GM21717 (cell line): ENCODE data around the gene C1QTNF6.

ENCODE experiments used
- ATAC-seq: cut with Tn5 transposase; IDR thresholded peaks from one replicate; pipeline ENCODE4 v1.9.1; 2021; ENCODE audit warnings: mild to moderate bottlenecking, moderate library complexity; ENCODE audit not compliant: unreplicated experiment

The C1QTNF6 gene

GRCh38 chr22:37193629-37194191, 5.7 kb upstream of the C1QTNF6 start:
- no peak for ATAC-seq

- no peak for ATAC-seq
These were observed 4.7 kb upstream of the C1QTNF6 start for GRCh38 chr22:37192741-37193140.

- no peak for ATAC-seq
These were observed 4.2 kb upstream of the C1QTNF6 start for GRCh38 chr22:37192204-37192603.

- ATAC-seq: no peak
These were observed 2.3 kb upstream of the C1QTNF6 start for GRCh38 chr22:37190262-37190780.

- ATAC-seq: no peak
These were observed 937 bp upstream of the C1QTNF6 start for GRCh38 chr22:37188901-37189466.

- ATAC-seq: no peak
These were observed 526 bp downstream of the C1QTNF6 start for GRCh38 chr22:37187552-37187890.

GRCh38 chr22:37186997-37187522, 987 bp downstream of the C1QTNF6 start:
- ATAC-seq: no peak

GRCh38 chr22:37186228-37186996, 1.6 kb downstream of the C1QTNF6 start:
- ATAC-seq: no peak

- no peak for ATAC-seq
These were observed 2.3 kb downstream of the C1QTNF6 start for GRCh38 chr22:37185646-37186227.

- ATAC-seq: no peak
These were observed 3.1 kb downstream of the C1QTNF6 start for GRCh38 chr22:37184816-37185541.

- ATAC-seq: no peak
These were observed 3.7 kb downstream of the C1QTNF6 start for GRCh38 chr22:37184380-37184755.

GRCh38 chr22:37183432-37184379, 4.3 kb downstream of the C1QTNF6 start:
- ATAC-seq: no peak

- ATAC-seq: no peak
These were observed 5.2 kb downstream of the C1QTNF6 start for GRCh38 chr22:37182949-37183245.

- no peak for ATAC-seq
These were observed 5.7 kb downstream of the C1QTNF6 start for GRCh38 chr22:37182101-37182948.

- ATAC-seq: no peak
These were observed 6.4 kb downstream of the C1QTNF6 start for GRCh38 chr22:37181681-37182080.

GRCh38 chr22:37180531-37181231, 7.4 kb downstream of the C1QTNF6 start:
- ATAC-seq: no peak

- no peak for ATAC-seq
These were observed 8.2 kb downstream of the C1QTNF6 start for GRCh38 chr22:37179622-37180420.

- ATAC-seq: no peak
These were observed 8.9 kb downstream of the C1QTNF6 start for GRCh38 chr22:37179126-37179470.
